ENCODE measurements around the gene NCF1. TPM values are rescaled to one million over a fixed set of nuclear protein-coding genes. Genes with fewer than 3 reads are reported as not detected.
"Not testable (repeated sequence)": the region's sequence is repeated elsewhere in the genome, so short reads cannot be mapped to it uniquely, and the experiment has no call there.

NCF1 gene
- 0.18 and 0.39 TPM in 2 replicates for total RNA-seq
- polyA plus RNA-seq: 0.11 and 0.70 TPM in 2 replicates

GRCh38 chr7:74773760-74774750, at the start of gene NCF1:
NCF1 (plus strand) TSS chr7:74774011; CDS start chr7:74774032, 21 bp downstream.
- DNase-seq (ENCODE audit: low read depth in 1 of 2, low spot score in 1 of 2); H3K27me3 ChIP-seq; H3K4me1 ChIP-seq (ENCODE audit: low read depth); H3K27ac ChIP-seq; H3K4me3 ChIP-seq; H3K9me3 ChIP-seq (ENCODE audit: low read depth); H3K36me3 ChIP-seq: not testable (repeated sequence)

- Histone ChIP-seq H3K4me1 (ENCODE audit: low read depth) (peaks cover 6% of the 10 kb centered on the region), H3K27me3 (no peaks in the 10 kb centered on the region), H3K9me3 (ENCODE audit: low read depth) (no peaks in the 10 kb centered on the region), H3K36me3 (peaks cover 23% of the 10 kb centered on the region), H3K4me3 (no peak overlapping the region), H3K27ac (peak overlapping the region; percentile 78)
- DNase-seq (ENCODE audit: low read depth in 1 of 2, low spot score in 1 of 2): no peak
- no peak for TF ChIP-seq CTCF (IDR thresholded peaks at IDR 0.05; ENCODE audit: low read depth, low read length)
These were observed 48.0 kb upstream of the NCF1 start for GRCh38 chr7:74725840-74726239.

DNA sequence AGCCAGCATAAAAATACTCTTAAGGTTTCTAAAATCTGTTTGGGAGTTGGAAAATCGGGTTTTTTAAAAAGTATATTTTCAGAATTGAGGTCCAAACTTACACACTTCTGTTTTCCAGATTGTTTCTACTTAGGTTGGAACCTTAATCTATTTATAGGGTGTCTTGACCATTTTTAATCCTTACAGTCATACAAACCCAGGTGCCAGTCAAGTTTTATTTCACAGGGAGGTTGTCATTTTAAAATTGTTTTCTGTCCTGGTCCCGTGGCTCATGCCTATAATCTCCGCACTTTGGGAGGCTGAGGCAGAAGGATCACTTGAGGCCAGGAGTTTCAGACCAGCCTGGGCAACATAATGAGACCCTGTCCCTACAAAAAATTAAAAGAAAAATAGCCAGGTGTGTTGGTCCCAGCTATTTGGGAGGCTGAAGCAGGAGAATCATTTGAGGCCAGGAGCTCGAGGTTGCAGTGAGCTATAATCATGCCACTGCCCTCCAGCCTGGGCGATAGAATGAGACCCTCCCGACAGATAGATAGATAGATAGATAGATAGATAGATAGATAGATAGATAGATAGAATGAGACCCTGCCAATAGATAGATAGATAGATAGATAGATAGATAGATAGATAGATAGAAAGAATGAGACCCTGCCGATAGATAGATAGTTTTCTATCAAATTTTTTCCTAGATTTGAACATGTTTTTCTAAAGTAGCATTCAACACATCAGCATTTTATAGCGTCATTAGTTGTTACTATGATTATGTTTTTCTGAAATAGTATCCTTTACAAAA, 47.3 kb upstream of the NCF1 start:
- H3K4me1 ChIP-seq (ENCODE audit: low read depth): peaks cover 6% of the 10 kb centered on the region
- H3K4me3 ChIP-seq: no peak overlapping the region
- no peaks in the 10 kb centered on the region for H3K9me3 ChIP-seq (ENCODE audit: low read depth)
- H3K27ac ChIP-seq: peak overlapping the region; percentile 78
- DNase-seq (ENCODE audit: low read depth in 1 of 2, low spot score in 1 of 2): no peak
- peaks cover 18% of the 10 kb centered on the region for H3K36me3 ChIP-seq
- no peak for TF ChIP-seq CTCF (IDR thresholded peaks at IDR 0.05; ENCODE audit: low read depth, low read length)
- H3K27me3 ChIP-seq: no peaks in the 10 kb centered on the region

DNA sequence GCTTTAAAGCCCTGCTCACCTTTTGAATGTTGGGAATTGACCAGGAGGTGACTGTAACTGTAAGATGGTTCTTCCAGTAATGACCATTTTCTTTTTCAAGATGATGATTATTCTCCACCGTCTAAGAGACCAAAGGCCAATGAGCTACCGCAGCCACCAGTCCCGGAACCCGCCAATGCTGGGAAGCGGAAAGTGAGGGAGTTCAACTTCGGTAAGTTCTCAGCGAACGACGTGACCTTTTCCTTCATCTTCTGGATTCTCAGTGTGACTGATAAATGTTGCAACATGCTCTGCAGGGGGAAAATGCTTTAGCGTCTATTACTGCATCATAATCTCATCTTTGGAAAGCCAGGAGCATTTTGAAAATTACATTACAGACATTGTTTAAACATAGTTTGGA, 45.1 kb upstream of the NCF1 start:
- H3K4me1 ChIP-seq (ENCODE audit: low read depth); H3K9me3 ChIP-seq (ENCODE audit: low read depth); H3K36me3 ChIP-seq; H3K27me3 ChIP-seq; H3K4me3 ChIP-seq; H3K27ac ChIP-seq; DNase-seq (ENCODE audit: low read depth in 1 of 2, low spot score in 1 of 2): not testable (repeated sequence)

DNA sequence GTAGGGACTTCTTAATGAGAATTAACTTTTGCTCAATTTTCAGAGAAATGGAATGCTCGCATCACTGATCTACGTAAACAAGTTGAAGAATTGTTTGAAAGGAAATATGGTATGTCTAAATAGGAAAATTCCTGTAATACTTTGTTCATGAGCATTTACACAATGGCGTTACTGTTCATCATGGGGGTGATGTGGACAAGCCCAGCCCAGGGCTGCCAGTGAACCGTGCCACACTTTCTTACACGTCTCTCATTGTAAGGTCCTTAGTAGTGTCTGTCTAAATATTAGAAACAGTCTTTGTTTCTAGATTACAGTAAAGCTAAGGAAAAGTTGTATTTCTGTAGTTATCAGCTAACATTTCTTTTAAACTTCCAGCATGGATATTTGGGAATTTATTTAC, 43.6 kb upstream of the NCF1 start:
- DNase-seq (ENCODE audit: low read depth in 1 of 2, low spot score in 1 of 2); H3K27ac ChIP-seq; H3K27me3 ChIP-seq; H3K4me3 ChIP-seq; H3K36me3 ChIP-seq; H3K9me3 ChIP-seq (ENCODE audit: low read depth); H3K4me1 ChIP-seq (ENCODE audit: low read depth): not testable (repeated sequence)

GRCh38 chr7:74739974-74740703, 33.7 kb upstream of the NCF1 start:
- H3K36me3 ChIP-seq, H3K4me3 ChIP-seq: not testable (repeated sequence)

DNA sequence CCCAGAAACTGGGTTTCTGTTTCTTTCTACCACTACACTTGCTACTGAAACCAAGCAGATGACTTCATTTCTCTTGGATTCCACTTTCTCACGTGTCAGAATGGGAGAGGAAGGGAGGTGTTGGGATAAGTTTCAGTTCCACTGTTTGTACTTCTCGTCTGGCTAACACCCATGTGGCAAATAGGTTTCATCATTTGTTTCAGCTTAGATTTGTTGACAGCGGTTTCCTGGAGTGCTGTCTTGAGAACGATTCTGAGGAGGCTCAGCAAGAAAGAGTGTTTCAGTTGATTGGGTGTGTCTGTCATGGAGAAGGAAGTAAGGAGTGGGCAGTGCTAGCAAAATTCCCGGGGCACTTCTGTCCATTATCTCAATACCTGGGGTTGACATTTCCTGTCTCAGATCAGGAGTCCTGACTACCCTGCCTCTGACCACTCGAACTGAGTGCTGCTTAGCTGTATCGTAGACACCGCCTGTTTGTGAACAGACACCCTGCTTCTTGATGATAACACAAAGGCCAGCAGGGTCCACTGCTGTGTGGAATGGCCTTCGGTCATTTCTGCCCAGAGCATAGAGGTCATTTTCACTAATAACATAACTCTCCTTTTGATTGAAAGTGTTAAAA, 29.8 kb upstream of the NCF1 start:
- not testable (repeated sequence) for H3K4me1 ChIP-seq (ENCODE audit: low read depth); H3K27ac ChIP-seq; H3K4me3 ChIP-seq; H3K9me3 ChIP-seq (ENCODE audit: low read depth); DNase-seq (ENCODE audit: low read depth in 1 of 2, low spot score in 1 of 2); H3K36me3 ChIP-seq; H3K27me3 ChIP-seq

More at GRCh38 chr7:74739974-74740703, 33.7 kb upstream of the NCF1 start:
- H3K27me3 ChIP-seq; DNase-seq (ENCODE audit: low read depth in 1 of 2, low spot score in 1 of 2); H3K4me1 ChIP-seq (ENCODE audit: low read depth); H3K27ac ChIP-seq; H3K9me3 ChIP-seq (ENCODE audit: low read depth): not testable (repeated sequence)

- H3K36me3 ChIP-seq; H3K27me3 ChIP-seq; H3K27ac ChIP-seq; H3K4me3 ChIP-seq; DNase-seq (ENCODE audit: low read depth in 1 of 2, low spot score in 1 of 2); H3K9me3 ChIP-seq (ENCODE audit: low read depth); H3K4me1 ChIP-seq (ENCODE audit: low read depth): not testable (repeated sequence)
These were observed 19.8 kb upstream of the NCF1 start for GRCh38 chr7:74753921-74754482.

DNA sequence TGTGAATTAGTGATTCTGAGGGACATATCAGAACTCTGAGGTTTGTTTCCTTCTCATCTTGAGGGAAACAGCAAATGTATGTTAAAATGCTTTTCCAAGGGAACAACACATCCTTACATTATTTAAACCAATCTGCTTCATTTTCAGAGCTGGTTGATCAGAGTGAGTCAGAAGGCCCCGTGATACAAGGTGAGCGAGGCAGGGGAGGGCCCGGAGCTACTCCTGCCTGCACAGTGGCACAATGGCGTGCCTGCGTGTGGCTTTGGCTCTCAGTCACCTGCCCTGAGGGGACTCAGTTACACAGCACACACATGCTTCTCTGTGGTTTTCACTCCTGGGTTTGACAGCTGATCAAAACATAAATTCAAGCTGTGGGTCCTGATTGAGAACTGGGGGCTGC, 17.1 kb upstream of the NCF1 start:
- not testable (repeated sequence) for H3K27me3 ChIP-seq; H3K36me3 ChIP-seq; H3K4me1 ChIP-seq (ENCODE audit: low read depth); H3K4me3 ChIP-seq; H3K27ac ChIP-seq; DNase-seq (ENCODE audit: low read depth in 1 of 2, low spot score in 1 of 2); H3K9me3 ChIP-seq (ENCODE audit: low read depth)

GRCh38 chr7:74758268-74758667, 15.5 kb upstream of the NCF1 start:
- H3K4me3 ChIP-seq; H3K27me3 ChIP-seq; H3K36me3 ChIP-seq; H3K9me3 ChIP-seq (ENCODE audit: low read depth); DNase-seq (ENCODE audit: low read depth in 1 of 2, low spot score in 1 of 2); H3K27ac ChIP-seq; H3K4me1 ChIP-seq (ENCODE audit: low read depth): not testable (repeated sequence)

Data from cardiac muscle cell (in vitro differentiated cells and primary cell).